ENCODE measurements around the gene ANK3.

DNA sequence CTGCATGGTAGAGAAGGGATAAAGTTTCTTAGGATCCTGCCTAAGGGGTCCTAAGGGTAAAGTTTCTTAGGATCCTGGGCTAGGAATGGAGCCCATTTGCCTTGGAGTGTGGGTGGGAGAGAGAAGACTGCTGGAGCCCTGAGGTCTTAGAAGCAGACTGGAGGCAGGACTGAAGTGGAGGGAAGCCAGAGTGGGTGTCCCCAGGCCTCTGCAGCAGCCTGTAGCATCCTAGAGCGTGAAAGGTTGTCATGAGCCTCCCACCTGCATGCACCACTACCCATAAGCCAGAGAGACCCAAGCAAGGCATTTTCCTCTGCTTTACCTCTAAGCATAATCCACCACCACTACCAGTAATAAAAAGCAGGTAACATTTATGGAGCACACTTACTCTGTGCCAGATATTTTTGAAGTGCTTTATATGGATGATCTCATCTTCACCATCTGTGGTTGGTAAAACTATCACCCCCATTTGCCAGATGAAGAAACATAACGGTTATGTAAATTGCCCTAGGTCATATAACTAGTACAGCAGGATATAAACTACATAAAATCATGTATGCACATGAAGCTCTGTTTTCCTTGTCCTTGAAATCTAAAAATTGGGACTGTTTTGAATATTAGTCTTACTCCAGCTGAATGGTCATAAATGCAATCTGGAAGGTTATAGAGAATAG, 379.8 kb downstream of the ANK3 start:
- TF ChIP-seq, protein P1, sequence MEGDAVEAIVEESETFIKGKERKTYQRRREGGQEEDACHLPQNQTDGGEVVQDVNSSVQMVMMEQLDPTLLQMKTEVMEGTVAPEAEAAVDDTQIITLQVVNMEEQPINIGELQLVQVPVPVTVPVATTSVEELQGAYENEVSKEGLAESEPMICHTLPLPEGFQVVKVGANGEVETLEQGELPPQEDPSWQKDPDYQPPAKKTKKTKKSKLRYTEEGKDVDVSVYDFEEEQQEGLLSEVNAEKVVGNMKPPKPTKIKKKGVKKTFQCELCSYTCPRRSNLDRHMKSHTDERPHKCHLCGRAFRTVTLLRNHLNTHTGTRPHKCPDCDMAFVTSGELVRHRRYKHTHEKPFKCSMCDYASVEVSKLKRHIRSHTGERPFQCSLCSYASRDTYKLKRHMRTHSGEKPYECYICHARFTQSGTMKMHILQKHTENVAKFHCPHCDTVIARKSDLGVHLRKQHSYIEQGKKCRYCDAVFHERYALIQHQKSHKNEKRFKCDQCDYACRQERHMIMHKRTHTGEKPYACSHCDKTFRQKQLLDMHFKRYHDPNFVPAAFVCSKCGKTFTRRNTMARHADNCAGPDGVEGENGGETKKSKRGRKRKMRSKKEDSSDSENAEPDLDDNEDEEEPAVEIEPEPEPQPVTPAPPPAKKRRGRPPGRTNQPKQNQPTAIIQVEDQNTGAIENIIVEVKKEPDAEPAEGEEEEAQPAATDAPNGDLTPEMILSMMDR (IDR thresholded peaks at IDR 0.05; ENCODE audit: low read length), result no peak
- no peak for TF ChIP-seq EZH2 (optimal IDR thresholded peaks at IDR 0.05; ENCODE audit: low read depth, low read length)

All from MM.1S (cell line).